22Rv1 (cell line): Measurements from ENCODE around the gene ASB11.
"Not testable (repeated sequence)": the region's sequence is repeated elsewhere in the genome, so short reads cannot be mapped to it uniquely, and the experiment has no call there.

Experiments
- H3K27ac ChIP-seq: fragments of 450-650 bp; 2 replicates; pipeline ENCODE4 v1.5.1; 2017
- ZFX ChIP-seq: fragments of 450-650 bp; IDR thresholded peaks from 2 replicates; pipeline ENCODE4 v1.6.1; 2017; ENCODE audit warnings: antibody characterized with exemption, borderline replicate concordance
- TF ChIP-seq, protein P1 (sequence below): fragments of 450-650 bp; IDR thresholded peaks from 2 replicates; pipeline ENCODE4 v1.5.1; 2017; ENCODE audit warnings: mild to moderate bottlenecking

Gene ASB11

DNA sequence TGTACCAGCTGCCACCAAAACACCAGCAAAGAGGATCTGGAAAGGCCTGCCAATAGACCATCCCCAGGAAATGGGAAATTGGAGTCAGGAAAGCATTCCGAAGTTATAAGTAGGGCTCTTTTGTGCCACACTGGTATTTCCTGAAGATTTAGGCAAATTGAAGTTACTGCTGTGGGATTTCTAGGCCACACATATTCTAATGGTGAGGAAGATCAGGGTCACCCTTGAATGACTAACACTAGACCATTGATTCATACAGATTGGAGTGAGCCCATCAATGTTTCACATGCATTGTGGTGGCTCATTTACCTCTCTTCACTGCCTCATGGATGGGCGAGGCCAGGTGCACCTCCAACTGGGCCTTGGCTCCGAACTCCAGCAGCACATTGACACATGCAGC lies 22.6 kb downstream of the ASB11 start:
- TF ChIP-seq, protein P1, sequence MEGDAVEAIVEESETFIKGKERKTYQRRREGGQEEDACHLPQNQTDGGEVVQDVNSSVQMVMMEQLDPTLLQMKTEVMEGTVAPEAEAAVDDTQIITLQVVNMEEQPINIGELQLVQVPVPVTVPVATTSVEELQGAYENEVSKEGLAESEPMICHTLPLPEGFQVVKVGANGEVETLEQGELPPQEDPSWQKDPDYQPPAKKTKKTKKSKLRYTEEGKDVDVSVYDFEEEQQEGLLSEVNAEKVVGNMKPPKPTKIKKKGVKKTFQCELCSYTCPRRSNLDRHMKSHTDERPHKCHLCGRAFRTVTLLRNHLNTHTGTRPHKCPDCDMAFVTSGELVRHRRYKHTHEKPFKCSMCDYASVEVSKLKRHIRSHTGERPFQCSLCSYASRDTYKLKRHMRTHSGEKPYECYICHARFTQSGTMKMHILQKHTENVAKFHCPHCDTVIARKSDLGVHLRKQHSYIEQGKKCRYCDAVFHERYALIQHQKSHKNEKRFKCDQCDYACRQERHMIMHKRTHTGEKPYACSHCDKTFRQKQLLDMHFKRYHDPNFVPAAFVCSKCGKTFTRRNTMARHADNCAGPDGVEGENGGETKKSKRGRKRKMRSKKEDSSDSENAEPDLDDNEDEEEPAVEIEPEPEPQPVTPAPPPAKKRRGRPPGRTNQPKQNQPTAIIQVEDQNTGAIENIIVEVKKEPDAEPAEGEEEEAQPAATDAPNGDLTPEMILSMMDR, result no peak
- no peak for TF ChIP-seq ZFX
- H3K27ac ChIP-seq, result peak overlapping the region; percentile 85

DNA sequence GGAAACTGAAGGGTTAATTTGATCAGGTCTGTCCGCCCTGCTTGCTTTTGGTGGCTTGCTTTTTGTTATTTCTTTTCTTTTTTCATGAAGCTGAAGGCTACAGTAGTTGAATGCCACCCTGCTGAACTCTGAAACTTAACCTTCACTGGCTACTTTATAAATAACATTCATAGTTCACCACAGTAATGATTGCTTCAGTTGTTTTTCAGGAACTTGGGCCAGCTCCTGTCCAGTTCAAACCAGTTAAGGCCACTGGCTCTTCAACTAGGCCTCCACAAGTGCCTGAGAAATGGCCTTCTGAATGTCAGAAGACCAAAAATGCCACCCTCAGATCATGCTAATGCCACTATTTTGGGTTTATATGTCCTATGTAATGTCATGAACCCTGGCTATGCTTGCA lies 37.8 kb downstream of the ASB11 start:
- TF ChIP-seq, protein P1, result no peak
- TF ChIP-seq ZFX, result no peak
- no peak overlapping the region for H3K27ac ChIP-seq

DNA sequence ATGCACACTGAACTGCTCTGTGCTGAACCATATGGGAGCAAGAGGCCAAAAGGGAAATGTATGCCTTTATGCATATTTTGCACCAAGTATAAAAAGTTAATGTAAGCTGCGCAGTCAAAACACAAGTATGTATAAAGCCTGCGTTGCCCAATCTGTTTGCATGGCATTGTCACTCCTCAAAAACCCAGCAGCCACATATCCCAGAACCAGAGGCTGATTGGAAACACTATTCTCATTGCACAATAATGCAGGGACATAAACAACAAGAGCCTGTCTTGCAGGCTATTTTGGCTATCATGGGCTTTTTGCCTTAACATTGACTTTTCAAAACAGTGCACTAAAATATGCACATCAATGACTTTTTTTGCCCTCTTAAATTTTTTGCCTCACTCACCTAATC lies 40.5 kb downstream of the ASB11 start:
- H3K27ac ChIP-seq, result no peak overlapping the region
- no peak for TF ChIP-seq ZFX
- TF ChIP-seq, protein P1, result no peak

DNA sequence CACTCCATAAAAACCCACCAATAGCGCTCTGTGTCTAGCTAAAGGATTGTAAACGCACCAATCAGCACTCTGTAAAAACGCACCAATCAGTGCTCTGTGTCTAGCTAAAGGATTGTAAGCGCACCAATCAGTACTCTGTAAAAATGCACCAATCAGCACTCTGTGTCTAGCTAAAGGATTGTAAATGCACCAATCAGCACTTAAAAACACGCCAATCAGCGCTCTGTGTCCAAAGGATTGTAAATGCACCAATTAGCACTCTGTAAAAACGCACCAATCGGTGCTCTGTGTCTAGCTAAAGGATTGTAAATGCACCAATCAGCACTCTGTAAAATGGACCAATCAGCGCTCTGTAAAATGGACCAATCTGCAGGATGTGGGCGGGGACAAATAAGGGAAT lies 42.2 kb downstream of the ASB11 start:
- not testable (repeated sequence) for H3K27ac ChIP-seq

DNA sequence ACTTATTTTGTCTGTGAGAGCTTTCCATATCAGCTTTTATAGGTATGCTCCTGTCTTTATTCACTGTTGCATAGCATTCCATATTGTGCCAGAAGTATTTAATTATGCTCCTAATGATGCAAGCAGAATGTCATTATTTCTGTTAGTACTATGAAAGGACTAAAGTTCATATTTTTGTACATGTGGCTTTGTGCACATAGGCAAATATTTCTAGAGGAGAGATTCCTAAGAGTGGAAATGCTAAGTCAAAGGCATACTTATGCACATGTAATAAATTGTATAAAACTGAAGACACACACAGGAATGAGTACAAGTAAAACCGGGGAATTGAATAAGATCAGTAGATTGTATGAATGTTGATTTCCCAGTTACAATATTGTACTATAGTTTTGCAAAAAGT lies 43.7 kb downstream of the ASB11 start:
- no peak overlapping the region for H3K27ac ChIP-seq
- TF ChIP-seq, protein P1, result no peak
- TF ChIP-seq ZFX, result no peak

DNA sequence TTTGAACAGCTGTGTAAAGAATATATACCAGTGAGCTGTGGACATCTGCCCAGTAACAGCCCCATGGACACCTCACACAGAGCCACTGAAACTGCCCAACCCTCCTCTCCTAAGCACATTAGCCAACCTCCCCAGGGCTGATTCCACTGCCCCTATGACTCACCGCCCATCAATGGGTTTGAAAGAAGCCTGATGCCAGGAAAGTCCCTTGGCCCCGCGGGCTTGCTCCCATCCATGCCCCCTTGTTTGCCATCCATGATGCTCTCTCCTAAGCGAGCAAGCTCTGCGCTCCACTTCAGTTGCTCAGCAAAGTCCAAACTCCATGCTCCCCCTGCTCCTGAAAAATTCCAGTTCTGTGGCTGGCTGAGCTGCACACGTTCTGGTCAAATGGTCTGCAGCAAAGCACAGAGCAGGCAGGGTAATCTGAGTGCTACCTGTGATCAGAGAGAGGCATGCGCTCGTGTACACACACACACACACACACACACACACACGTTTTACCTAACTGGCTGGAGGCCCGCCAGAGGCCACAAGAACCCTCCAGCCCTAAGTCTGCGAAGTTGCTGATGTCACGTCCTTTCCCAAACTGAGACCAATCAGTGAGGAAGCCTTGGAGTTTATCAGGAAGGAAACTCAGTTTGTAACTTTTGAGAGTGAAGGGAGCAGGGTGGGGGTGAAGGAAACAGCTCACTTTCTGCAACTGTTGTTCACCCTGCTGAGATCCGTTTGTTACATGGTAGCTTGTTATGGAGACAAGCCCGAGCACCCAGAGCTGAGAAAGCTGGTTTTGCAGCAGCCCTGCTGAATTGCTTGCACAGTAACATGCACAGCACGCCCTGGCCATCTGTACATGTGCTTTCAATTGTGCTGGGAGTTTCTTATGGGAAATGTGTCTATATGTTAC lies 45.6 kb downstream of the ASB11 start, which contains the start of gene ASB9:
Gene ASB9 (minus strand): TSS at position 466 of the 904 bp plus-strand sequence. CDS start 209 bp downstream, at position 257.
- TF ChIP-seq, protein P1, result no peak
- TF ChIP-seq ZFX, result no peak

DNA sequence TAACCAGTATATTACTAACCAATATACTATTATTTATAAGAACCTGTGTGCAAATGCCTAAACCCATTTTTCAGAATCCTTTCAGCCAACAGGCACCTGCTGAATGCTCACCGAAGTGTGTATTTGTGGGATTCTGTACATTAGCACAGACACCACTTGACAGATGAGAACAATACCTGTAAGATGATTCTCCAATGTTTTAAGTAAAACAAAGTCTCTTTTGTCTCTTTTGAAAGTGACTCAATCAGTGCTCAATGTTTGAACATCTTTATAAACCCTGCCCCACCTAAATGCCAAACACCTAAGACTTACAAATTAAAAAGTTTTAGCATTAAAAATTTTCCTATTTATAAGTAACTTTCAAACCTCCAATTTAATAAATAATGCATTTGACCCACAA lies 46.3 kb downstream of the ASB11 start:
- peak overlapping the region; percentile 82 for H3K27ac ChIP-seq

More for the DNA sequence above, 45.6 kb downstream of the ASB11 start, which contains the start of gene ASB9:
- peak within 1 kb of the TSS; percentile 82 for H3K27ac ChIP-seq

More for the DNA sequence above, 46.3 kb downstream of the ASB11 start:
- TF ChIP-seq, protein P1, result no peak
- no peak for TF ChIP-seq ZFX
